A673 (cell line): Measurements from ENCODE around the gene ABHD17C. TPM values are rescaled to one million over a fixed set of nuclear protein-coding genes. Genes with fewer than 3 reads are reported as not detected.

Experiments
- BruUV-seq: library from RNA; stranded (reverse); fragments of 400-500 nt; replicated peaks from 2 replicates; lab custom pipeline; 2021; lab: Mats Ljungman, UMichigan
- CTCF ChIA-PET: fragments of 300-600 bp; sonication (Branson Sonifier 250); formaldehyde crosslinking; loops from one replicate; lab custom pipeline; 2022; ENCODE audit warnings: antibody characterized with exemption; lab: Charles Lee
- POLR2A ChIA-PET: fragments of 300-600 bp; sonication (Branson Sonifier 250); formaldehyde crosslinking; loops from one replicate; lab custom pipeline; 2022; ENCODE audit warnings: antibody characterized with exemption; ENCODE audit not compliant: low non-redundant PET; lab: Charles Lee
- DNase-seq: peaks from one replicate; pipeline ENCODE4 v3.0.0-alpha.2; 2015; ENCODE audit warnings: low spot score
- H3K27ac ChIP-seq: fragments of 200-600 bp; sonication (generic); 2 replicates; pipeline ENCODE4 v1.5.1; 2016; ENCODE audit warnings: mixed run types, low read depth, mild to moderate bottlenecking, mixed read lengths, antibody characterized with exemption, low read length; ENCODE audit not compliant: poor library complexity, severe bottlenecking
- H3K27me3 ChIP-seq: fragments of 200-600 bp; sonication (generic); replicated peaks from 2 replicates; pipeline ENCODE4 v1.6.1; 2017; ENCODE audit warnings: mixed run types, low read depth, mild to moderate bottlenecking, mixed read lengths, antibody characterized with exemption, low read length; ENCODE audit not compliant: insufficient read depth, poor library complexity
- H3K36me3 ChIP-seq: fragments of 200-600 bp; sonication (generic); 2 replicates; pipeline ENCODE4 v1.6.1; 2016; ENCODE audit warnings: mixed run types, mild to moderate bottlenecking, mixed read lengths, antibody characterized with exemption, low read length; ENCODE audit not compliant: insufficient read depth, poor library complexity, severe bottlenecking
- H3K4me1 ChIP-seq: fragments of 200-600 bp; sonication (generic); 2 replicates; pipeline ENCODE4 v1.6.1; 2017; ENCODE audit warnings: mixed run types, mild to moderate bottlenecking, mixed read lengths, antibody characterized with exemption, low read length; ENCODE audit not compliant: insufficient read depth, poor library complexity, severe bottlenecking
- H3K4me3 ChIP-seq: fragments of 200-600 bp; sonication (generic); 2 replicates; pipeline ENCODE4 v1.5.1; 2016; ENCODE audit warnings: low read depth, mixed run types, mild to moderate bottlenecking, mixed read lengths, low read length; ENCODE audit not compliant: poor library complexity, severe bottlenecking
- H3K9me3 ChIP-seq: fragments of 200-600 bp; sonication (generic); 2 replicates; pipeline ENCODE4 v1.6.1; 2016; ENCODE audit warnings: mixed run types, low read depth, mild to moderate bottlenecking, mixed read lengths, antibody characterized with exemption, low read length; ENCODE audit not compliant: poor library complexity, severe bottlenecking
- EZH2 ChIP-seq: fragments of 200-600 bp; sonication (generic); IDR thresholded peaks from 2 replicates; pipeline ENCODE4 v1.6.1; 2017; ENCODE audit warnings: borderline replicate concordance, low read depth, mild to moderate bottlenecking, mixed read lengths, antibody characterized with exemption, low read length; ENCODE audit not compliant: poor library complexity, severe bottlenecking
- intact Hi-C: fragments of 100-400 bp; cut with micrococcal nuclease; formaldehyde crosslinking; loops from one replicate; pipeline ENCODE4 v1.10.0; 2022; ENCODE audit not compliant: unreplicated experiment
- total RNA-seq: library from RNA; stranded (reverse); gene quantifications from 2 replicates; pipeline ENCODE4 v1.2.3, GENCODE V29; 2021
- TF ChIP-seq, protein P1 (sequence below): fragments of 300-800, 200-600 bp; sonication (generic); conservative IDR thresholded peaks from 2 replicates; pipeline ENCODE4 v1.5.1; 2017; ENCODE audit warnings: low read depth, mild to moderate bottlenecking, antibody characterized with exemption, low read length, moderate library complexity, mixed read lengths

The ABHD17C gene
- total RNA-seq, 1 experiment from 2014 or later, result 9.9 TPM

DNA sequence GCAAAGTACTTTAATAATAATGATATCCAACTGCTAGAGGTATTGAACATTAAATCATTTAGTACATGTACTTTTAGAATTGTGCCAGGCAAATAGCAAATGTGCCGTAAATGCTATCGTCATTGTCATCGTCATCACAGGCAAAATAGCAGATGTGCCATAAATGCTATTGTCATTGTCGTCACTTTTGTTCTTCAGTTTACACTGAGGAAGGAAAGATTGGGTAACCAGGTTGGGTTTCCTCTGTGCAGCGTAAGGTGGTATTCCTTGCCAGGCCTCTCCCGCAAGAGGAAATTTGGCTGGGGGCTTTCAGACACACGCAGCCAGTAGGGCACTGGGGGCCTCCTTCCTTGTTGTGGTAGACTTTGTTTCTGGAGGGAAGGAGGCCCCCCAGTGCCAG, 26.4 kb downstream of the ABHD17C start:
- Histone ChIP-seq H3K4me1 (no peaks in the 10 kb centered on the region), H3K27me3 (no peaks in the 10 kb centered on the region), H3K9me3 (no peaks in the 10 kb centered on the region), H3K4me3 (no peak overlapping the region), H3K27ac (no peak overlapping the region), H3K36me3 (no peaks in the 10 kb centered on the region)
- no TSS peak for BruUV-seq
- ChIA-PET CTCF (no interaction called here), POLR2A (no interaction called here)
- TF ChIP-seq EZH2, result no peak
- TF ChIP-seq, protein P1, sequence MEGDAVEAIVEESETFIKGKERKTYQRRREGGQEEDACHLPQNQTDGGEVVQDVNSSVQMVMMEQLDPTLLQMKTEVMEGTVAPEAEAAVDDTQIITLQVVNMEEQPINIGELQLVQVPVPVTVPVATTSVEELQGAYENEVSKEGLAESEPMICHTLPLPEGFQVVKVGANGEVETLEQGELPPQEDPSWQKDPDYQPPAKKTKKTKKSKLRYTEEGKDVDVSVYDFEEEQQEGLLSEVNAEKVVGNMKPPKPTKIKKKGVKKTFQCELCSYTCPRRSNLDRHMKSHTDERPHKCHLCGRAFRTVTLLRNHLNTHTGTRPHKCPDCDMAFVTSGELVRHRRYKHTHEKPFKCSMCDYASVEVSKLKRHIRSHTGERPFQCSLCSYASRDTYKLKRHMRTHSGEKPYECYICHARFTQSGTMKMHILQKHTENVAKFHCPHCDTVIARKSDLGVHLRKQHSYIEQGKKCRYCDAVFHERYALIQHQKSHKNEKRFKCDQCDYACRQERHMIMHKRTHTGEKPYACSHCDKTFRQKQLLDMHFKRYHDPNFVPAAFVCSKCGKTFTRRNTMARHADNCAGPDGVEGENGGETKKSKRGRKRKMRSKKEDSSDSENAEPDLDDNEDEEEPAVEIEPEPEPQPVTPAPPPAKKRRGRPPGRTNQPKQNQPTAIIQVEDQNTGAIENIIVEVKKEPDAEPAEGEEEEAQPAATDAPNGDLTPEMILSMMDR, result no peak
- intact Hi-C loops, result no loop called here
- no peak for DNase-seq

DNA sequence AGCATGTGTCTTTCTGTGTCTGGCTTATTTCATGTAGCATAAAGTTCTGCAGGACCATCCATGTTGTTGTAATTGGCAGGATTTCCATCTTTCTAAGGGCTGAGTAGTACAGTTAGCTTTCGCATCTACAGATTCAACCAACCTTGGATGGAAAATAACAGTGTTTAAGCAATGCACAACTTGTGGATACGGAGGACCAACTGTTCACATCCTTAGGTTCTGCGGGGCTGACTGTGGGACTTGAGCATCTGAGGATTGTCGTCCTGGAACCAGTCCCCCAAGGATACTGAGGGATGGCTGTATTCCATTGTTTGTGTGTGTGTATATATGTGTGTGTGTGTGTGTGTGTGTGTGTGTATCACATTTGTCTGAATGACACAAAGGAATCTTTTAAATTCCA, 27.7 kb downstream of the ABHD17C start:
- CTCF ChIA-PET, result no interaction called here
- TF ChIP-seq, protein P1, result no peak
- TF ChIP-seq EZH2, result no peak
- DNase-seq, result no peak
- Histone ChIP-seq H3K36me3 (no peaks in the 10 kb centered on the region), H3K4me3 (no peak overlapping the region), H3K4me1 (no peaks in the 10 kb centered on the region), H3K27me3 (no peaks in the 10 kb centered on the region), H3K27ac (no peak overlapping the region), H3K9me3 (no peaks in the 10 kb centered on the region)
- POLR2A ChIA-PET, result no interaction called here
- intact Hi-C loops, result no loop called here
- BruUV-seq, result no TSS peak

DNA sequence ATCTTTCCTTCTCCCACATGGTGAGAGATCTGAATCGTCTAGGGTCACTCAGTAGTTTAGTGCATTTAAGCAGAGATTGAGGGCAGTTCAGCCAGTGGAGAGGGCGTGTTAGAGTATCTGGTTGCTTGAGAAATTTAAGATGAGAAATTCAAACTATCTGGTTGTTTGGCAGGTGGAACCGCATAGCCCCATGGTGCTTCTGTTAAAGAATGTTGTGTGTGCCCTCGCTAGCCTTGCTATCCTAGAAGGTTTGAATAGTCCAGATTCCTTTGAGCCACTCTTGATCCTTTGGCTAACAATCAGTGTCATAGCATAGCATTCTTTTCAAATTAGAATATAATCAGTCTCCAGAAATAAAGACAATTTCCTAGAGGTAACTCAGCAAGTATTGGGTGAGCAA, 32.1 kb downstream of the ABHD17C start:
- intact Hi-C loops, result no loop called here
- no peaks in the 10 kb centered on the region for H3K9me3 ChIP-seq
- H3K4me1 ChIP-seq, result no peaks in the 10 kb centered on the region
- CTCF ChIA-PET, result no interaction called here
- DNase-seq, result no peak
- no peak for TF ChIP-seq EZH2
- TF ChIP-seq, protein P1, result no peak
- no peak overlapping the region for H3K27ac ChIP-seq
- H3K36me3 ChIP-seq, result no peaks in the 10 kb centered on the region
- H3K27me3 ChIP-seq, result no peaks in the 10 kb centered on the region
- no peak overlapping the region for H3K4me3 ChIP-seq
- POLR2A ChIA-PET, result no interaction called here
- no TSS peak for BruUV-seq
